GM04503 (cell line): ENCODE data around the gene ZC3H18.
"Not testable (repeated sequence)": the region's sequence is repeated elsewhere in the genome, so short reads cannot be mapped to it uniquely, and the experiment has no call there.

ENCODE experiments used
- DNase-seq: peaks from one replicate; pipeline ENCODE4 v3.0.0-alpha.2; 2012; ENCODE audit warnings: low read depth

ZC3H18 gene

GRCh38 chr16:88655733-88656281 lies 85.6 kb downstream of the ZC3H18 start:
- no peak for DNase-seq

DNA sequence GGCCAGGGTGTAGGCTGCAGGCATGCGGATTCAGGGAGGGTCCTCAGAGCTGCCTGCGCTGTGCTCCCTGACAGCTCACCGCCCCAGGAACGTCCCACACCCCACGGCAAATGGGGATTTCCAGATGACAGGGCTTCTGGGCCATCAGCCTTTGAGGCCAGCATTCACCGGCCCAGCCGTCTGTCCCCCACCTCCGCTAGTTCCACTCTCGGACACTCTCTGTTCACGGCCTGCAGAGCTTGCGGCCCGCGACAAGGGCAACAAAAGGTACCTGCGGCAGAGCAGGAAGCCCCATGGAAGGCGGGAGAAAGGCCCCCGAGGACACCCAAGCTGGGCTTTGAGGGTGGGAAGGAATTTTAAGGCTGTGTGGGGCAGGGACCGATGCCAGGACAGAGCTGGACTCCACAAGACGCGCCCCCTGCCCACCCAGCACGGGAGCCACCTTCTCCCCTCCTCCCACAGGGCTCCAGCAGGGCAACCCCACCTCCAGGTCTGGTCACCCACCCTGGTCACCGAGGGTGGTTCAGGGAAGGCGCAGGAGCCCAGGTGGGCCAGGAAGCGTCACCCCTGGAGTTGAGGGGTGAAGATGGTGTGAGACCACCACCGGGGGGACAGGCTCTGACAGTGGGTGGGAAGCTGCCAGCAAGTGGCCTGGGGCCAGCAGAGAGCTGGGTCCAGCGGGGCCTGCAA lies 86.2 kb downstream of the ZC3H18 start:
- no peak for DNase-seq

- no peak for DNase-seq
Measured at GRCh38 chr16:88657371-88657770, 87.2 kb downstream of the ZC3H18 start.

DNA sequence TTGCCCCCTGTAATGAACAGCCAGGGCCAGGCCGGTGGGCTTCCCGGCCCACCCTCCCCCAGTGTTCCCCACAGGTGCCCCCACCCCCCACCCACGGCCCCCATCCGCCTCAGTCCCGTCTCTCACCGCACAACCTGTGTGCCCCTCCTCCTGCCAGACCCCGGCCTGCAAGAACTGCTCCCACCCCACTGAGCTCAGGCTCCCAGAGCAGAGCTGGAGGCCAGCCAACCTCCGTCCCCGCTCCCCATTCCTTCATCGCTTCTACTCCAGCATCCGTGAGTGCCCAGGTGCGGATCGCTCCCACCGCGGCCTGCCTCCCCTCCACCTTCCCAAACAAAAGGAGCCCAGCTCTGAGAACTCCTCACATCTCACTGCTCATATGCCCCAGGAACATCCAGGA lies 88.5 kb downstream of the ZC3H18 start:
- DNase-seq = no peak

DNA sequence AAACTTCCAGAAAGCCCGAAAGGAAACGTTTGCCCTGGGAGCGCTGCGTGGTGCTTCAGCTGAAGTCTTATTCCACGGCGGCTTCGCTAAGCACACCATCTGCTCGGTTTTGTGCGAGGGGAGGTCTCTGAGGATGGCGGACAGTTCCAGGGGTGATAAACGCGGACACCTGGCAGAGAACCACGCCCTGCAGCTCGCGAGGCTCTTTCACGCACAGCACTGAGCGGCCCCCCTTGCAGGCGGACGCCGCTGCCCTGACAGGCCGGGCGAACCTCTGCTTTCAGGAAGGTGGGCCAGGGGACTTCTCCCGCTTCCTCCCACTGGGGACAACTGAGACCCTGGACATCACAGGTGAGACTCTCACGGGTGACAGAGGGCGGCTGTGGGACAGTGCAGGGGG lies 89.0 kb downstream of the ZC3H18 start:
- no peak for DNase-seq

- no peak for DNase-seq
Measured at GRCh38 chr16:88661468-88661867, 91.3 kb downstream of the ZC3H18 start.

DNA sequence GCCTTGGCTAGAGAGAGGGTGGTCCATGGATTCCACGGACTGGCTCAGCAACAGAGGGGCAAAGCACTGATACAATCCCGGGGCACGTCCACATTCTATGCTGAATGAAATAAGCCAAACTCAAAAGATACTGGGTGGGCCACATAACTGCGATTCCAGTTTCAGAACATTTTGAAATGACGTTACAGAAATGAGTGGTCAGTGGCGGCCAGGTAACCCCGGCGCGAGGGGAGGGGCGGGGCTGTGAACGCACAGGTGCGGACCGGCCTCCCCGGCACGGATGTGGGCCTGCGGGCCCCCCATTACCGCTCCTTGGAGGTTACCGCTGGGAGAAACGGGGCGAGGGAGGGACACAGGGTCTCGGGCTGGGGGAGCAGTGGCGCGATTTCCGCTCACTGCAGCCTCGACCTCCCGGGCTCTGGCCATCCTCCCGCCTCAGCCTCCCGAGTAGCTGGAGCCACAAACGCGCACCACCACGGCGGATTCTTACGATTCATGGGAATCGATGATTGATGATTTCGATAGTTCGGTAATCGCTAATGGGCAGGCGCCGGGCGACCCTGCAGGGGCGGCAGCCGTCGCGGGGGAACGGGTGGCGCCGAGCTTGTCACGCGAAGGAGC lies 92.1 kb downstream of the ZC3H18 start:
- no peak for DNase-seq

DNA sequence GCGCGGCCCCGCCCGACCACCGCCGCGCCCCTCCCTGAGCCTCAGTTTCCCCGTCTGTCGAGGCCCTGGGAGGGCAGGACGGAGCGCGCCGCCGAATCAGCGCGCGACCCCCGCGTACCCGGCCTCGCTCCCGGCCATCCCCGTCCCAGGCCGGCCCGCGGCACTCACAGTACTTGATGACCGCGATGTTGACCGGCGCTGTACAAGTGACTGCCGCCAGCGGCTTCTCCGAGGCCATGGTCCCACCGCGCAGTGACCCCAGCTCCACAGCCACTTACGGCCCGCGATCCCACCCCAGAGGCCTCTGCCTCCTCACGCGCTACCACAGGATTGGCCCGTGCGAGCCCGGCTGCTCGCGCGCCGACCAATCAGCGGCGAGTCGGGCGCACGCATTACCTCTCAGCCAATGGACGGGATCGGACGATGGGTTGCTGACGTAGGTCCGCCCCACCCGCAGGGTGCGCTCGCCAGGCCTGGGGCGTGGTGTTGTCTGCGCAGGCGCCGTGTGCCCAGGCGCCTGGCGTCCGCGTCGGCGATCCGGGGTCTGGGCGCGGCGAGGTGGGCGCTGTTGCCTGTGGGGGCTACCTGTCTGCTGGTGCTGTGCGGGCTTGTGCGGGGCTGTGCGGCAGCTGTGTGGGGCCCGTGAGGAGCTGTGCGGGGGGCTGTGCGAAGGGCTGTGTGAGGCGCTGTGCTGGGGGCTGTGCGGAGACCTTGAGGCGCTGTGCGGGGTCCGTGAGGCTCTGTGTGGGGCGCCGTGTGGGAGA lies 92.8 kb downstream of the ZC3H18 start, which contains the start of gene MVD:
Gene MVD (minus strand): TSS at position 249 of the 764 bp plus-strand sequence. CDS start 11 bp downstream, at position 238.
- peak; percentile 74 for DNase-seq

GRCh38 chr16:88665148-88665547 lies 94.9 kb downstream of the ZC3H18 start:
- no peak for DNase-seq

DNA sequence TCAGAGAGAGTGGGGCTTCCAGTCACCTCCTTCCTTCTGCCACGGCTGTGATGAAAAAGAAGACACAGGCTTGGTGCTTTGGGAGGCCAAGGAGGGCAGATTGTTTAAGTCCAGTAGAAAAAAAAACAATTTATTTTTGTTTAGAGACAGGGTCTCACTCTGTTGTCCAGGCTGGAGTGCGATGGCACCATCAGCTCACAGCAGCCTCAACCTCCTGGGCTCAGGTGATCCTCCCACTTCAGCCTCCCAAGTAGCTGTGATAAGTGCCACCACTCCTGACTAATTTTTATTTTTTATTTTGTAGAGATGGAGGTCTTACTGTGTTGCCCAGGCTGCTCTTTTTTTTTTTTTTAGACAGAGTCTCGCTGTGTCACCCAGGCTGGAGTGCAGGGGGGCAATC lies 95.4 kb downstream of the ZC3H18 start:
- no peak for DNase-seq

- DNase-seq = no peak
Measured at GRCh38 chr16:88667461-88667860, 97.3 kb downstream of the ZC3H18 start.

DNA sequence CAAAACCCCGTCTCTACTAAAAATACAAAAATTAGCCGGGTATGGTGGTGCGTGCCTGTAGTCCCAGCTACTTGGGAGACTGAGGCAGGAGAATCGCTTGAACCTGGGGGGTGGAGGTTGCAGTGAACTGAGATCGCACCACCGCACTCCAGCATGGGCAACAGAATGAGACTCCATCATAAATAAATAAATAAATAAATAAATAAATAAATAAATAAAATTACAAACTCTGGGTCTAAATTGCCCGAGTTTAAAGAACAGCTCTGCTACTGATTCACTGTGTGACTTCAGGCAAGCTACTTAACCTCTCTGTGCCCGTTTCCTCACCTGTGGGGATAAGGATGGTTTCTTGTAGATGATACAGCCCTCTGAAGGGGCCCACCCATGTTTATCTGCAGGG lies 99.3 kb downstream of the ZC3H18 start:
- not testable (repeated sequence) for DNase-seq

DNA sequence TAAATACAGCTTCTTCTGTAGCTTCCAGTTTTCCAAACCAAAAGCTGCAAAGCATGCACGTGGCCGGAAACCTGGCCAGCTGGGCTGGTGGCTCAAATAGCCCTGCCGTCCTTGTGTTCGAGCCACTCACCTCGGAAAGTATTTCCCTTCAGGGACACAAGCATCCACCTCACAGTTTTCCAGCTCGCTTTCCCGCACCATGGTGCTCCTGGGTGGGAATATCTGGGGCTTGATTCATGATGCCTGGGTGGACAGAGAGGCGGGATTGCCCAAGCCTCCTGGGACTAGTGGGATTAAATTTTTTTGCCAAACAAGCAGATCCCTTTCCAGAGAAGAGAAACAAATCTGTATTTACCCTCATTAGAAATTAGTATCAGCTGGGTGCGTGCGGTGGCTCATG lies 99.8 kb downstream of the ZC3H18 start:
- no peak for DNase-seq

- DNase-seq = no peak
Measured at GRCh38 chr16:88671806-88672205, 101.6 kb downstream of the ZC3H18 start.

DNA sequence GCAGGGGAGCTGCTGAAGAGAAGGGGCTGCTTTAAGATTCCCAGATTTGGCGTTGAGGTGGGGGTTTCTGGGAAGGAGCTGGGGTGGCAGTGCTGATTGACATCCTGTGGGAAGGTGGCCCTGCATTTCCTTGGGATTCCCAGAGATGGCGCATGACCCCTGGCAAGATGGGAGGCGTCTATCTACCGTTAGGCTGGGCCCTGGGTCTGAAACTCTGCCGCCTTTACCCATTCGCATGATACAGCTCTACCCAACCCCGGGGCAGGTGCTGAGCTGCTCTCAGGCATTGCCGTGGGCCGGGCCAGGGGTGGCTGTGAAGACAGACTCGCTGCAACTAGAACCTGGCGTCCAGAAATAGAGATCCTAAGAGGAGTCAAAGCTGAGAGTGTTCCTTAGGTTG lies 102.6 kb downstream of the ZC3H18 start:
- DNase-seq = no peak

DNA sequence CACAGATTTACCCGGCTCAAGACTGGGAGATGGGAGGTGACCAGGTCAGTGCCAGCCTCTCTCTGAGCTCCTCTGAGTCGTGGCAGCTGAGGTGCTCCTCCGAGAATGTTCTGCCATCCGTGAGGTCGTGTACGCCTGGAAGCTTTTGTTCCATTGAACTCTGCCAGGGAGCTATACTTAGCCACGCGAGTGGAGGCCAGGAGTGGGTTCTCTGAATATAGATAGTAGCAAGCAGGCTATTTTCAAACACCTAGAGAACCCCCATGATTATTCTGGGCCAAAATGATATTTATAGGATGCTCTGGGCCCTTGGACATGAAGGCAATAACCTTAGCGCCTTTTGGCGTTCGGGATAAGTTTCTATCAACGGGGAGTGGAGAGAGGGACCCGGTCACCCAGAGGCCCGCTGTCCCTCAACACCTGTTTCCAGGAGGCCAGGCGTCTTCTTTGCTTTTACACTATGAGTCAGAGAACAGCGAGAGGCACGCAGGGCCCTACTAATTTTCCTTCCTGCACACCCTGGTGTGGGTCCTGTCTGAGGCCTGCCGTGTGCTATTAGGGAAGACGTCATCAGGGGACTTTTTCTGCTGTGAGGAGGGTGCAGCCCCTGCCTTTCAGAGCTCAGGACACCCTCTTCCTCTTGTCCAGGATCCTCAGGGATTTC lies 103.6 kb downstream of the ZC3H18 start:
- DNase-seq = no peak

DNA sequence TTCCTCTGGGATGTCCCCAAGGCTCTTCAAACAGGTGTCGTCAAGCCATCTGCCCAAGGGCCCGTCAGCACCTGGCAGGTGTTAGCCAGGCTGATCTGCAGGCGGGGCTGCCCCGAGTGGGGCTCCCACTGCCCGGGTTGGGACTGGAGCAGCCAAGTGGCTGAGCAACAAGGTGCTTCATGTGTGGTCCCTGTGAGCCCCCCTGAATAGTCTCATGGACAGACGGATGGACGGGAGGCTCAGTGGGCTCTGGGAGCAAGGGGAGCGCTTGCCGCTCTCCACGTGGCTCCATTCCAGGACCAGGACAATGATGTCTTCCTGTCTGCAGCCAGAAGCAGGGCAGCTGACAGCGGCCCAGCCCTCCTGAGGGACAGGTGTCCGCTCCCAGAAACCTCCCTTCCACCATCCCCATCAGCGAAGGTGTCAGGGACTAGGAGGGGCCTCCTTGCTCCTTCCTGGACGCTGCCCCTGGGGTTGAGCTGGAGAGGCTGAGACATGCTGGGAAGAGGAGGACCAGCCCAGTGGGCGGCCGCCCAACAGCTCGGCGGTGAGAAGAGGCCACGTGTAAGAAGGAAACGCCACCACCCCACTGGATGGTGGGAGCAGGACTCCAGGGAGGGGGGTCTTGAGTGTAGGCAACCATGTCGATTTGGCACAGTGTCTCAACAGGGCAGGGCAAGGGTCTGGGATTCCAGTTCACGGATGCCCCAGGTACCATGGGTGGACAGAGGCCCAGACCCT lies 106.5 kb downstream of the ZC3H18 start:
- no peak for DNase-seq

GRCh38 chr16:88677721-88678120 lies 107.5 kb downstream of the ZC3H18 start:
- DNase-seq = no peak

DNA sequence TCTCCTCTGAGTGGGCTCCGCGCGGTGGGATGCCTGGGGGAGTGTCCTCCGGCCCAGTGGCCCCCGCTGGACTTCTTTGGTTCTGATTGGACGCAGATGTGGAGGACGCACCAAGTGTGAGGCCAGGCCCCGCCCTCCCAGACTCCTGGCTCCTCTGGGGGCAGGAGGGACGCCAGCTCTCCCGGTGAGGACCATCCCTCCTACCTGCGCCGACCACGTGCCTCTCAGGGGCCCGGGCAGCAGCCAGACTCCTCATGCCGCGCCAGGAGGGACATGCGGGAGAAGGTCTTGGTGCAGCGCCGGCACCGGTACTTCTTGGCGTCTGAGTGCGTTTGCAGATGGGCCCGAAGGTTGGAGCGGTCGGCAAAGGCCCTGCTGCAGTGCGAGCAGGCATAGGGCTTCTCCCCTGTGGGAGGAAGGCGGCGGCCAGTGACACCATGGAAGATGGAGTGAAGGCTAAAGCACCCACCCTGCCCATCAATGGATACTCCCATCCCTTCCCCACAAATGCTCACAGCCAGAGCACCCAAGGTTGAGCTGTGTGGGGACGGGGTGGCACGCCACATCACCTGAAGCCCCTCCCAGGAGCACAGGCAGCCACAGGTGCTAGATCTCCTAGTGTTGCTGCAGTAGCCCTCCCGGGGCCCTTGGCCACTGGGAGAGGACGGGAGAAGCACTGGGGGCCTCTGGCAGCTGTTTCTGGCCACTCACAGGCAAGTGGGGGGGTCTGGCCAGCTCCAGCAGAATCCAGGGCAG lies 108.2 kb downstream of the ZC3H18 start:
- DNase-seq = no peak

- no peak for DNase-seq
Measured at GRCh38 chr16:88680554-88681083, 110.4 kb downstream of the ZC3H18 start.
